Activated CD4-positive, alpha-beta memory T cell treated with anti-CD3 and anti-CD28 coated beads, Interleukin-2, amount 10 ng/mL, durations not matched to agents 7 days and 5 days (primary cell): Measurements from ENCODE around the gene OGFOD2. TPM values are rescaled to one million over a fixed set of nuclear protein-coding genes. Genes with fewer than 3 reads are reported as not detected.
A peak's percentile ranks its signal among the peaks of the same experiment; 100 is the strongest.

ENCODE experiments used
- CTCF ChIA-PET: fragments of 350-600 bp; sonication (Branson Sonifier 250); formaldehyde crosslinking; loops from one replicate; lab custom pipeline; 2021; ENCODE audit warnings: antibody characterized with exemption, inconsistent platforms; lab: Charles Lee
- POLR2A ChIA-PET: fragments of 350-600 bp; sonication (Branson Sonifier 250); formaldehyde crosslinking; loops from one replicate; lab custom pipeline; 2021; ENCODE audit warnings: antibody characterized with exemption; lab: Charles Lee
- DNase-seq: peaks from one replicate; pipeline ENCODE4 v3.0.0-alpha.2; 2020
- H3K27ac Mint-ChIP-seq: one replicate; pipeline ENCODE4 v1.8.0; 2021; ENCODE audit warnings: mild to moderate bottlenecking, mixed read lengths
- H3K27me3 Mint-ChIP-seq: one replicate; pipeline ENCODE4 v1.8.0; 2021; ENCODE audit warnings: mixed read lengths
- H3K36me3 Mint-ChIP-seq: one replicate; pipeline ENCODE4 v1.8.0; 2021; ENCODE audit warnings: low read depth, mixed read lengths
- H3K4me1 Mint-ChIP-seq: one replicate; pipeline ENCODE4 v1.8.0; 2021; ENCODE audit warnings: mixed read lengths
- H3K4me3 Mint-ChIP-seq: one replicate; pipeline ENCODE4 v1.8.0; 2021; ENCODE audit warnings: mild to moderate bottlenecking, mixed read lengths
- H3K9me3 Mint-ChIP-seq: one replicate; pipeline ENCODE4 v1.8.0; 2021; ENCODE audit warnings: mixed read lengths
- total RNA-seq, 2 experiments: library from RNA; stranded (reverse); gene quantifications; one replicate each; pipeline ENCODE4 v1.2.3, GENCODE V29; 2021

The OGFOD2 gene
- total RNA-seq, 2 experiments from 2014 or later = 24.7 to 25.4 TPM

GRCh38 chr12:122943196-122943595, 31.8 kb upstream of the OGFOD2 start:
- CTCF ChIA-PET = interaction anchor here (1.2 to 1.3 kb wide), 2 partner anchors 9 to 55 kb away, joined by 3 to 4 read pairs; no protein-coding TSS in a partner anchor
- Mint-ChIP-seq H3K4me1 (peaks cover 40% of the 10 kb centered on the region), H3K27ac (peak overlapping the region; percentile 3), H3K36me3 (no peaks in the 10 kb centered on the region), H3K4me3 (no peak overlapping the region), H3K27me3 (no peaks in the 10 kb centered on the region), H3K9me3 (no peaks in the 10 kb centered on the region)
- no peak for DNase-seq
- POLR2A ChIA-PET = interaction anchor here (1.1 kb wide), 1 partner anchor 13 kb away, joined by 3 read pairs; no protein-coding TSS in a partner anchor

- Mint-ChIP-seq H3K36me3 (no peaks in the 10 kb centered on the region), H3K27me3 (no peaks in the 10 kb centered on the region), H3K9me3 (no peaks in the 10 kb centered on the region), H3K4me1 (peaks cover 42% of the 10 kb centered on the region), H3K4me3 (no peak overlapping the region), H3K27ac (no peak overlapping the region)
- ChIA-PET POLR2A (interaction anchor here (0.6 to 3.3 kb wide), 5 partner anchors 30 to 73 kb away, joined by 4 to 15 read pairs (median 5); partner anchors contain the start of genes OGFOD2 and VPS37B), CTCF (interaction anchor here (0.9 to 3.7 kb wide), 2 partner anchors 57 to 85 kb away, joined by 3 to 26 read pairs; no protein-coding TSS in a partner anchor)
- no peak for DNase-seq
These were observed 30.1 kb upstream of the OGFOD2 start for GRCh38 chr12:122944605-122945592.

GRCh38 chr12:122946690-122947341, 28.2 kb upstream of the OGFOD2 start:
- CTCF ChIA-PET = interaction anchor here (1.3 to 8.2 kb wide), 3 partner anchors 49 to 153 kb away, joined by 3 to 47 read pairs (median 26); no protein-coding TSS in a partner anchor
- peak; percentile 90 for DNase-seq
- Mint-ChIP-seq H3K4me1 (peaks cover 42% of the 10 kb centered on the region), H3K9me3 (no peaks in the 10 kb centered on the region), H3K4me3 (peak overlapping the region; percentile 34), H3K27ac (peak overlapping the region; percentile 72), H3K27me3 (no peaks in the 10 kb centered on the region), H3K36me3 (no peaks in the 10 kb centered on the region)
- POLR2A ChIA-PET = interaction anchor here (1.0 to 3.3 kb wide), 8 partner anchors 49 to 286 kb away, joined by 3 to 15 read pairs (median 10); partner anchors contain the start of genes MPHOSPH9, MTRFR and VPS37B

GRCh38 chr12:122947352-122947792, 27.7 kb upstream of the OGFOD2 start:
- POLR2A ChIA-PET = interaction anchor here (0.6 to 3.3 kb wide), 9 partner anchors 49 to 285 kb away, joined by 3 to 15 read pairs (median 9); partner anchors contain the start of genes MPHOSPH9, MTRFR and VPS37B
- Mint-ChIP-seq H3K36me3 (no peaks in the 10 kb centered on the region), H3K4me1 (peaks cover 44% of the 10 kb centered on the region), H3K4me3 (no peak overlapping the region), H3K27me3 (no peaks in the 10 kb centered on the region), H3K9me3 (no peaks in the 10 kb centered on the region), H3K27ac (peak overlapping the region; percentile 72)
- CTCF ChIA-PET = interaction anchor here (1.3 to 8.2 kb wide), 3 partner anchors 49 to 154 kb away, joined by 3 to 47 read pairs (median 26); no protein-coding TSS in a partner anchor
- DNase-seq = no peak

GRCh38 chr12:122948605-122949004, 26.4 kb upstream of the OGFOD2 start:
- CTCF ChIA-PET = interaction anchor here (1.1 to 9.4 kb wide), 3 partner anchors 17 to 155 kb away, joined by 4 to 74 read pairs (median 47); no protein-coding TSS in a partner anchor

GRCh38 chr12:122949405-122949804, 25.6 kb upstream of the OGFOD2 start:
- no peak for DNase-seq
- Mint-ChIP-seq H3K4me1 (peaks cover 30% of the 10 kb centered on the region), H3K9me3 (no peaks in the 10 kb centered on the region), H3K36me3 (no peaks in the 10 kb centered on the region), H3K4me3 (no peak overlapping the region), H3K27ac (no peak overlapping the region), H3K27me3 (no peaks in the 10 kb centered on the region)
- POLR2A ChIA-PET = interaction anchor here (1.7 to 1.8 kb wide), 2 partner anchors 77 to 113 kb away, joined by 5 to 6 read pairs; partner anchors contain the start of gene HIP1R
- CTCF ChIA-PET = interaction anchor here (1.1 to 9.4 kb wide), 4 partner anchors 18 to 156 kb away, joined by 4 to 74 read pairs (median 26); no protein-coding TSS in a partner anchor

More at GRCh38 chr12:122948605-122949004, 26.4 kb upstream of the OGFOD2 start:
- Mint-ChIP-seq H3K4me3 (no peak overlapping the region), H3K4me1 (peaks cover 33% of the 10 kb centered on the region), H3K9me3 (no peaks in the 10 kb centered on the region), H3K36me3 (no peaks in the 10 kb centered on the region), H3K27ac (no peak overlapping the region), H3K27me3 (no peaks in the 10 kb centered on the region)
- no peak for DNase-seq
- POLR2A ChIA-PET = interaction anchor here (1.7 to 3.3 kb wide), 3 partner anchors 61 to 113 kb away, joined by 5 to 12 read pairs (median 6); partner anchors contain the start of gene HIP1R

- no peaks in the 10 kb centered on the region for H3K36me3 Mint-ChIP-seq
- no peaks in the 10 kb centered on the region for H3K9me3 Mint-ChIP-seq
- ChIA-PET POLR2A (interaction anchor here (1.6 to 1.8 kb wide), 3 partner anchors 62 to 114 kb away, joined by 3 to 6 read pairs (median 5); partner anchors contain the start of gene HIP1R), CTCF (interaction anchor here (0.7 to 9.4 kb wide), 5 partner anchors 19 to 156 kb away, joined by 3 to 74 read pairs (median 4); no protein-coding TSS in a partner anchor)
- no peak for DNase-seq
- peaks cover 29% of the 10 kb centered on the region for H3K4me1 Mint-ChIP-seq
- H3K4me3 Mint-ChIP-seq = no peak overlapping the region
- no peaks in the 10 kb centered on the region for H3K27me3 Mint-ChIP-seq
- no peak overlapping the region for H3K27ac Mint-ChIP-seq
These were observed 25.0 kb upstream of the OGFOD2 start for GRCh38 chr12:122949816-122950675.

GRCh38 chr12:122951406-122951805, 23.6 kb upstream of the OGFOD2 start:
- Mint-ChIP-seq H3K9me3 (no peaks in the 10 kb centered on the region), H3K27ac (no peak overlapping the region), H3K36me3 (no peaks in the 10 kb centered on the region), H3K4me1 (peaks cover 21% of the 10 kb centered on the region), H3K27me3 (no peaks in the 10 kb centered on the region), H3K4me3 (no peak overlapping the region)
- no peak for DNase-seq
- CTCF ChIA-PET = interaction anchor here (0.7 to 9.4 kb wide), 5 partner anchors 55 to 158 kb away, joined by 3 to 74 read pairs (median 3); partner anchors contain the start of gene VPS37B
- POLR2A ChIA-PET = interaction anchor here (1.2 to 1.6 kb wide), 2 partner anchors 63 to 80 kb away, joined by 3 read pairs; no protein-coding TSS in a partner anchor

- Mint-ChIP-seq H3K27ac (no peak overlapping the region), H3K4me1 (peaks cover 13% of the 10 kb centered on the region), H3K27me3 (no peaks in the 10 kb centered on the region), H3K9me3 (no peaks in the 10 kb centered on the region), H3K36me3 (no peaks in the 10 kb centered on the region), H3K4me3 (no peak overlapping the region)
- POLR2A ChIA-PET = interaction anchor here (1.2 to 1.6 kb wide), 2 partner anchors 64 to 81 kb away, joined by 3 read pairs; no protein-coding TSS in a partner anchor
- DNase-seq = peak; percentile 81
- CTCF ChIA-PET = interaction anchor here (0.6 to 9.4 kb wide), 13 partner anchors 10 to 159 kb away, joined by 3 to 74 read pairs (median 3); partner anchors contain the start of gene VPS37B
These were observed 22.8 kb upstream of the OGFOD2 start for GRCh38 chr12:122951979-122952892.

- CTCF ChIA-PET = interaction anchor here (0.6 to 9.4 kb wide), 4 partner anchors 11 to 95 kb away, joined by 3 to 74 read pairs (median 6); partner anchors contain the start of gene ABCB9
- peaks cover 2% of the 10 kb centered on the region for H3K4me1 Mint-ChIP-seq
- no peaks in the 10 kb centered on the region for H3K36me3 Mint-ChIP-seq
- no peak overlapping the region for H3K27ac Mint-ChIP-seq
- POLR2A ChIA-PET = interaction anchor here (1.2 to 1.3 kb wide), 2 partner anchors 14 to 120 kb away, joined by 4 read pairs; no protein-coding TSS in a partner anchor
- H3K9me3 Mint-ChIP-seq = no peaks in the 10 kb centered on the region
- no peak overlapping the region for H3K4me3 Mint-ChIP-seq
- no peaks in the 10 kb centered on the region for H3K27me3 Mint-ChIP-seq
- no peak for DNase-seq
These were observed 19.9 kb upstream of the OGFOD2 start for GRCh38 chr12:122955156-122955555.
